ENCODE results near the gene BTG1. TPM values are rescaled to one million over a fixed set of nuclear protein-coding genes. Genes with fewer than 3 reads are reported as not detected.

Gene BTG1, protein sequence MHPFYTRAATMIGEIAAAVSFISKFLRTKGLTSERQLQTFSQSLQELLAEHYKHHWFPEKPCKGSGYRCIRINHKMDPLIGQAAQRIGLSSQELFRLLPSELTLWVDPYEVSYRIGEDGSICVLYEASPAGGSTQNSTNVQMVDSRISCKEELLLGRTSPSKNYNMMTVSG
- total RNA-seq, result 21.5 TPM

GRCh38 chr12:92145731-92146496 lies at the start of gene BTG1:
BTG1 (minus strand) TSS chr12:92145846; CDS start chr12:92145535, 311 bp downstream.

Small RNAs within 50 kb of the gene (small RNA-seq; reads per million reads assigned to genes)
- not detected for gene RF00019
